DMS79 treated with DMSO at 0.1 percent for 48 hours (cell line): ENCODE results near the gene SLC35B3.
"Not testable (repeated sequence)": the region's sequence is repeated elsewhere in the genome, so short reads cannot be mapped to it uniquely, and the experiment has no call there.

Experiments used
- DNase-seq: peaks from one replicate; lab custom pipeline; 2025; lab: John Stamatoyannopoulos, UW

SLC35B3 gene

DNA sequence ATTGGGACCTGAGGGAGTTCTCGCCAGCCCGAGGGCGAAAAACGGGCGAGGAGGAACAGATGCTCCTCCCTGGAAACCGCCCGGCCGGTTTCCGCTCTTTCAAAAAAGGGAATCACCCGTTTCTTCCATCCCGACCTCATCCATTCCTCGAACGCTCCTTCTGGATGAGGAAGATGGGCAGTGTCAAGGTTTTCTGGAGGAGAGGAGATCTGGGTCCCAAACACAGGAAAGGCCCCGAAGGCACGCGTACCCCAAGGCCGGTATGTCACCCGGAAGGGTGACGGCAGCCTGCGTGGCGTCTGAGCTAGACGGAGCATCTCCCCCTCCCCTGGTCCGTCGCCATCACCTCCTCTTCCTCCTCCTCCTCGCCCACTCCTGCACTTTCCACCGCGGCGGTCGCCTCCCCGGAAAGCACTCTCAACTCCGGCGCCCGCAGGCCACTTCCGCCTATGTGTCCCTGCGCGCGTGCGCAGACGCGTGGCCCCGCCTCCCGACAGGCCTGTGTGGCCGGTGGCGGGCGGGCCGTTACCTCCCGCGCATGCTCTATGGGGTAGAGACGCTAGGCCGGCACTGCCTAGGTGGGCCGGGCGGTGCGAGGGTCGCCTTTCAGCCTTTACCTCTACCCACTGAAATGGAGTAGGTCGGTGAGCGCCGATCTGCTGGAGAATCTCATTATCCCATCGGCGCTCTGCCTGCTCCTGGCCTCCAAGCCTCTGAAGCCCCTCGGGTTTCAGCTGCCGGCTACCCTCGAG lies at the start of gene SLC35B3:
TSS of gene SLC35B3 (minus strand) at position 453 of the 752 bp plus-strand sequence.
- peak; percentile 52 for DNase-seq

DNA sequence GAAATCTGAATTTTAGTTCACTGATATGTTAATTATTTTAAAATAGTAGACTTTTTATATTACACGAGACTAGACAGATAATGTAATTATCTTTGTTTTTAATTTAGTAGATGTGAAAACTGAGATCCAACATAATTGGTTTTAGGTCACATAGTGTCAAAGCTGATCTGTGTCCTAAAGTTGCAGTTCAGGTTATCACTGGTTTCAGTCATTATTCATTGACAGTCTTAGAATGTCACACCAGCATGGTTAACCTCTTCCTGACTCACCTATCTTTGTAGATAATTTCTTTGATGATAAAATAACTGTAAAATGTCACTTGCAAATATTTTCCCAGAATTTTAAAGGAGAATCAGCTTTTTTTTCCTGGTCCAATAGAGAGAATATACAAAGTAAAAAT lies 48.3 kb upstream of the SLC35B3 start:
- DNase-seq = no peak

- DNase-seq = no peak
Measured at GRCh38 chr6:8481727-8482126, 46.4 kb upstream of the SLC35B3 start.

GRCh38 chr6:8478418-8478817 lies 43.1 kb upstream of the SLC35B3 start:
- DNase-seq = no peak

DNA sequence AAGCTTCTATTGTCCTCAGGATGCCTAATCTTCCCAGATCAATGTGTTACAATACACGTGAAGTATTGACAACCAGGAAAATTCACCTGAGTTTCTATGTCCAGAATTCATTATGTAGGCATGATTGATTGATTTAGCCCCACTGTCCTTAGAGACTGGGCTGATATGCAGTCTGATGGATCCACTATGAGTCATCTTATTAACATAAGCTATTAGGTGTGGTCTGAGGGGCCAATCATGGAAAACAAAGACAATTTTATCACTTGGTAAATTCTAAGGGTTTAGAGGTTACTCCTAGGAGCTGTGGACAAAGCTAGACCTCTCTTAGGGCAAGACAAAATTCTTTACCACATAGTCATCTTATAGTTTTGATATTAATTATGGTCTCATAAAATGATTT lies 41.3 kb upstream of the SLC35B3 start:
- DNase-seq = no peak

- DNase-seq = no peak
Measured at GRCh38 chr6:8468552-8469356, 33.4 kb upstream of the SLC35B3 start.

- DNase-seq = no peak
Measured at GRCh38 chr6:8462694-8463093, 27.3 kb upstream of the SLC35B3 start.

GRCh38 chr6:8462169-8462568 lies 26.8 kb upstream of the SLC35B3 start:
- no peak for DNase-seq

GRCh38 chr6:8446391-8446790 lies 11.0 kb upstream of the SLC35B3 start:
- DNase-seq = no peak

GRCh38 chr6:8445930-8446329 lies 10.6 kb upstream of the SLC35B3 start:
- DNase-seq = not testable (repeated sequence)

GRCh38 chr6:8442150-8442549 lies 6.8 kb upstream of the SLC35B3 start:
- DNase-seq = no peak

GRCh38 chr6:8441452-8441851 lies 6.1 kb upstream of the SLC35B3 start:
- no peak for DNase-seq

GRCh38 chr6:8439601-8440268 lies 4.4 kb upstream of the SLC35B3 start:
- no peak for DNase-seq

DNA sequence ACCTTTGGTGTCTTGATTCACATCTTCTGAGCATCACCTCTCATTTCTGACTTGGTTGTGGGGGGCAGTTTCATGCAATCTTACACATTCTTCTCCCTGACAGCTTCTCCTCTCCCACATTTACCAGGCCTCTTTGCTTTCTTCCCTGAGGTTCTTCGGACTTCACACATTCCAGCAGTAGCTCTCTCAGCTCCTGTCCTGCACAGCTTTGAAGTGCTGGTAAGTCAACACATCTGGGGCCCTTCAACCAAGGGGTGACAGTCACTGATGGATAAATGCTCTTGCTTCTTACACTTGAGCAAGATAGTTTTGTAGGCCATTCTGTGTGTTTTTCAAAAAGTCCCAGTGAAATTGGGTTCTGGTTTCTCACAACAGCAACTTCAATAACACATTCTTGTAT lies 2.5 kb upstream of the SLC35B3 start:
- no peak for DNase-seq

GRCh38 chr6:8436966-8437365 lies 1.6 kb upstream of the SLC35B3 start:
- peak; percentile 4 for DNase-seq

DNA sequence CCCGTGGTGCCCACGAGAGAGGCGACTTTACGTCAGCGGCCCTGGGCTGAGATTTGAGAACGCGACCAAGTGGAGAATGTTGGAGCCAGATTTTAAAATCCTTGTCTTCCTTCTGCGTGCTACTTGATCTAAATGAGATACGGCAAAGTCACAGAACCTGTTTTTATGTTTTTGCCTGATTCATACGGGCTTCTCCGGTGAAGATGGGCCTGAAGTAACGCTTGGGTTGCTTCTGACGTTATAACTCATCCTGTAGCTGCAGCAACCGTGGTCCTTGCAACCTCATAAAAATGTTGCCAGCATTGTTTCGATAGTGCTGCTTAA lies 462 bp upstream of the SLC35B3 start:
- peak; percentile 33 for DNase-seq

DNA sequence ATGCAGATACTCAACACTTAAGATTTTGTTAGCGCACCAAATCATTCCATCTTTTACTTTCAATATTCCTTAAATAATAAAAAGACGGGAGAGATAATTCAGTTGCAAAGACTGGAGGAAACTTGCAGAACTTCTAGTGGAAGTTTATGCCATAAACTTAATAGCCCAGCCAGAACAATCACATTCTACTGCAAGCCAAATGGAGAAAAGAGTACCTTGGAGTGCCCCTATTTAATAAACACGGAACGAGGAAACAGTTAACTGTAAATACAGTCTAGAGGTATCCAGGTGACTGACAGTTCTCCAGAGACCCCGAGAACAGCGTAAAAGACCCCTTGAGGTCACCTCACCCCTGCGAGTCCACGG lies 635 bp downstream of the SLC35B3 start:
- DNase-seq = no peak

DNA sequence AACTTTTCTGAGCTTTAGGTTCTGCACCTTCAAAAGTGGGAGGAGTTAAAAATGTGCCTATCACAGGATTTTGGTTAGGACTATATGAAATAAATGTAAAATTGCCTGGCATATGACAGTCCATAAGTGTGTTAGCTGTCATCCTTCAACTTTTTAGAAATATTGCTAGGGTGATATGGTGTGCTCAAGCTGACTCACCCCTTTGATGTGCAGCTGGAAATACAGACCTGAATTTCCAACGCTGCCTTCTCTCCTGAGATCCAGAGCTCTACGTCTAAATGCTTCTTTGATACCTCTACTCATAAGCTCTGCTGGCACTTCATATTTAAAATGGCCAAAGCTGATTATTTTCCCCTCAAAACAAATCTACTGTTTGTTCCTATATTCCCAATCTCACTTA lies 2.7 kb downstream of the SLC35B3 start:
- no peak for DNase-seq

DNA sequence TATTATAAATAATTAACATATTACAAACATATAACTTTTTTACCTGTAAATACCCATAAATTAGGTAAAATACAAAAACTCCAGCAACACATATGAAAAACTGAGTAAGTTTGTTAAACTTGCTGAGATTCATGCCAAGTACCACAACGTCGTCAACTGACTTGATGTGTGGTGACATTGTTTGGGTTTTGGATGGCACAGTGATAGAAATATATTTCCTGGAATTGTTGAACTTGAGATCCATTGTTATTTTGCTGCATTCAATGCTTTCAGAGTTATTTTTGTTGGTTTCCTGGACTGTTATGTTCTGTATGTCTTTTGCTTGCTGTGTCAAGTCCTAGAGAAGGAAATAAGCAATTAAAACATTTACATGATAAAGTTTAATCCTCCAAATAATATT lies 5.5 kb downstream of the SLC35B3 start:
- DNase-seq = no peak

GRCh38 chr6:8426544-8426943 lies 8.8 kb downstream of the SLC35B3 start:
- not testable (repeated sequence) for DNase-seq

- no peak for DNase-seq
Measured at GRCh38 chr6:8420031-8420588, 15.2 kb downstream of the SLC35B3 start.

- no peak for DNase-seq
Measured at GRCh38 chr6:8415913-8416312, 19.4 kb downstream of the SLC35B3 start.

- no peak for DNase-seq
Measured at GRCh38 chr6:8415280-8415679, 20.1 kb downstream of the SLC35B3 start.
